Middle frontal gyrus (tissue), 1 donor: ENCODE measurements around the gene CACFD1.

Experiments
- DNase-seq: peaks from one replicate; pipeline ENCODE4 v3.0.0-alpha.2; 2015; ENCODE audit warnings: low spot score; ENCODE audit errors: extremely low spot score

Gene CACFD1

GRCh38 chr9:133463864-133464615 is 4.3 kb downstream of the CACFD1 start:
- DNase-seq = no peak

GRCh38 chr9:133464638-133465037 is 4.9 kb downstream of the CACFD1 start:
- no peak for DNase-seq

GRCh38 chr9:133465984-133466383 is 6.2 kb downstream of the CACFD1 start:
- no peak for DNase-seq

GRCh38 chr9:133467101-133467500 is 7.3 kb downstream of the CACFD1 start:
- no peak for DNase-seq

GRCh38 chr9:133468374-133468773 is 8.6 kb downstream of the CACFD1 start:
- DNase-seq = no peak

GRCh38 chr9:133468777-133469421 is 9.1 kb downstream of the CACFD1 start:
- DNase-seq = no peak

- DNase-seq = no peak
These were observed 10.7 kb downstream of the CACFD1 start for GRCh38 chr9:133470427-133470924.

GRCh38 chr9:133470988-133471387 is 11.2 kb downstream of the CACFD1 start:
- no peak for DNase-seq

GRCh38 chr9:133471551-133472276 is 11.9 kb downstream of the CACFD1 start:
- DNase-seq = no peak

- no peak for DNase-seq
These were observed 12.5 kb downstream of the CACFD1 start for GRCh38 chr9:133472277-133472645.

- DNase-seq = no peak
These were observed 13.1 kb downstream of the CACFD1 start for GRCh38 chr9:133472753-133473378.

- DNase-seq = no peak
These were observed 14.0 kb downstream of the CACFD1 start for GRCh38 chr9:133473743-133474142.

GRCh38 chr9:133474215-133474614 is 14.4 kb downstream of the CACFD1 start:
- DNase-seq = no peak

- DNase-seq = no peak
These were observed 15.1 kb downstream of the CACFD1 start for GRCh38 chr9:133474853-133475252.

- no peak for DNase-seq
These were observed 15.7 kb downstream of the CACFD1 start for GRCh38 chr9:133475292-133476012.

- no peak for DNase-seq
These were observed 16.5 kb downstream of the CACFD1 start for GRCh38 chr9:133476036-133476931.

- no peak for DNase-seq
These were observed 17.2 kb downstream of the CACFD1 start for GRCh38 chr9:133476941-133477340.

GRCh38 chr9:133477461-133477860 is 17.7 kb downstream of the CACFD1 start:
- DNase-seq = no peak

GRCh38 chr9:133477992-133478850 is 18.4 kb downstream of the CACFD1 start:
- no peak for DNase-seq
